ENCODE results near the gene PHF19.

Gene PHF19

DNA sequence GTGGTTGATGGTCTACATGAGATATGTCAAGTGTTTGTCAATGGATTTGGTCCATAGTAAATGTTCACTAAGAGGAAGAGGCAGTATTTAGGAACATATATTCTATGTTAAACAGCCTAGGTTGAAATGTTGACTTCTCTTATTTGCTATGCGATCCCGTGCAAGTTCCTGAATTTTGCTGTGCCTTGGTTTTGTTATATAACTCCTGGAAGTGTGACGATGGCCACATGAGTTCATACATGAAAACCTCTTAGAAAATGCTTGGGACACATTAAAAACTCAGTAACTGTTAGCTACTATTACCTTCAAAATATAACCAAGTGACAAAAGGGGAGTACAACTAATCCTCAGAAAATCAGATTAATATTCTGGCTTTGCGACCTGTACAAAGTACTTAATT, 61.9 kb downstream of the PHF19 start:
- no peak for DNase-seq (ENCODE audit: low read depth in 4 of 4, low spot score in 1 of 4)

GRCh38 chr9:120808931-120809330, 68.1 kb downstream of the PHF19 start:
- no peak for DNase-seq (ENCODE audit: low read depth in 4 of 4, low spot score in 1 of 4)

DNA sequence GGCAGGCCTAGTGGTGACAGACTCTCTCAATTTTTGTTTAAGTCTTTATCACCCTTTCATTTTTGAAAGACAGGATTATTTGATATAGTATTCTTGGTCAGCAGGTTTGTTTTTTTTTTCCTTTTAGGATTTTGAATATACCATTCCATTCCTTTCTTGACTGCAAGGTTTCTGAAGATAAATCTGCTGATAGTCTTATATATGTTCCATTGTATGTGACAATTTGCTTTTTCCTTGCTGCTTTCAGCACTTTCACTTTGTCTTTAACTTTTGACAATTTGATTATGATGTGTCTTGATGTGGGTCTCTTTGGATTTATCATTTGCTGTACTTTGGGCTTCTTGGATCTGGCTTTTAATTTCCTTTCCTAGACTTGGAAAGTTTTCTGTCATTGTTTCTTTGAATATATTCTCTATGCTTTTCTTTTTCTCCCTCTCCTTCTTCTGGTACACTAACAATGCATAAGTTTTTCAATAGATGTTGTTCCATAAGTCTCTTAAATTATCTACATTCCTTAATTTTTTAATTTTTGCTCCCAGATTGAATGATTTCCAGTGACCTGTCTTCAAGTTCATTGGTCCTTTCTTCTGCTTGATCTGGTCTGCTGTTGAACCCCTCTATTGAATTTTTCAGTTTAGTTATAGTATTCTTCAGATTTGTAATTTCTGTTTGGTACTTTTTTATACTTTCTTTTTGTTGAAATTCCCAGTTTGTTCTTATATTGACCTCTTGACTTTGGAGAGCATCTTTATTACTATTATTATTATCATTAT, 69.2 kb downstream of the PHF19 start:
- no peak for DNase-seq (ENCODE audit: low read depth in 4 of 4, low spot score in 1 of 4)

Data from stimulated activated CD4-positive, alpha-beta T cell treated with anti-CD3 and anti-CD28 coated beads, Interleukin-1b, Interleukin-23, amount 100 ng/mL, for 24 hours (primary cell).